Measurements from ENCODE around the gene ZNF319.
"Not testable (repeated sequence)": the region's sequence is repeated elsewhere in the genome, so short reads cannot be mapped to it uniquely, and the experiment has no call there.

Gene ZNF319

DNA sequence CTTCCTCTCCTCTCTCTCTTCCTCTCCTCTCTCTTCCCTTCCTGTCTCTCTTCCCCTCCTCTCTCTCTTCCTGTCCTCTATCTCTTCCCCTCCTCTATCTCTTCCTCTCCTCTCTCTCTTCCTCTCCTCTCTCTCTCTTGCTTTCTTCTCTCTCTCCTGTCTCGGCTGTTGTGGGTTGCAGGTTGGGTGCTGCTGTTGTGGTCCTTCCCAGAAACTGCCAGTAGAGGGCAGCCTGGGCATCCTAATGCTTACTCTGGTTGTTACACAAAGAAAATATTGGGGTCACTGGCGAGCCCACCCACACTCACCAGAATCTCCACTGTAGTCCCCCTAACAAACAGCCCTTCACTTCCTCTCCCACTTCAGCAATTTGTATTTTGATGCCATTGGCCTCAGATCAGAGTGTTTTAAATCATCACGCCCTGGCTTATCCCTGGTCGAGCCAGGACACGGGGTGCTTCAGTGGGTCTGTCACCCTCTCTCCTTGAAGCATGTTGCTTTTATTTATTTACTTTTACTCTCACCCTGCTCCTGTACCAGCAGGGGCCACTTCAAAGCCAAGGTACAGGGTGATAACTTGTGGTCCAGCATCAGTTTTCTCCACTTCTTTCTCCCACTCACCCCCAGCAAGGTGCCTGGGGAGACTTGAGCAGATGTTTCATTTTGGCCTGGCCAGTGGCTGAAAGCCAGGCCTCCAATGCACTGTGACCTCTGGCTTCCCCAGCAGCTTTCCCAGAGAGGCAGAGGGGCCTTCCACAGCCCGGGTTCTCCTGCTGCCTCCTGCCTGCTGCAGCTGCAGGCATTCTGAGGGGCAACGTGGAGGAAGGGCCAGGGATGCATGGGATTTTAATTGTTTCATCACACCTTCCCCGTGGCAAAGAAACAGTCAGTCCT, 20.4 kb upstream of the ZNF319 start:
- peak; percentile 55 to 74 (median 64) for DNase-seq

DNA sequence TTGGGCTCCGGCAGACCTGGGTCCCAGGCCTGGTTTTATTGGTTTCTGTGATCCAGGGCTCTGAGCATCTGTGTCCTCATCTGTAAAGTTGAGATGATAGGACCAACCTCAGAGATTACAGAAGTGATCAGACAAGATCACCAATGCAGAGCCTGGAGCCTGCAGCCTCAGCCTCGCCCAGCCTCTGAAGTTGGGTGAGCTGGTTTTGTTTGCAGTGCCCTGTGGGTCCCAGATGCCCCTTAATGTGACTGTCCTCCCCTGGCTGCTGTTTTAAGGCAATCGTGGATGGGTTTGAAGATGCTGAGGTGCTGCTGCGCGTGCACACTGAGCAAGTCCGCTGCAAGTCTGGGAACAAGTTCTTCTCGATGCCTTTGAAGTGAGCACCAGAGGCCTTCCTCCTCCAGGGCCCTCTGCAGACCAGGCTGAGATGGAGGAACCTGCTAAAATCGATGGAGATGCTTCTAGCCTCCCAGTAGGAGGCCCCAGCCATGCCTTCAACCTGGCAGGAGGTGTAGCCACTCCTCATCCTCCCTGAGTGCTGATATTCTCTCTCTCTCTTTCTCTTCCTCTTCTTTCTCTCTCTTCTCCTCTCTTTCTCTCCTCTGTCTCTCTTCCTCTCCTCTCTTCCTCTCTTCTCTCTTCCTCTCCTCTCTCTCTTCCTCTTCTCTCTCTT, 19.5 kb upstream of the ZNF319 start:
- no peak for DNase-seq

DNA sequence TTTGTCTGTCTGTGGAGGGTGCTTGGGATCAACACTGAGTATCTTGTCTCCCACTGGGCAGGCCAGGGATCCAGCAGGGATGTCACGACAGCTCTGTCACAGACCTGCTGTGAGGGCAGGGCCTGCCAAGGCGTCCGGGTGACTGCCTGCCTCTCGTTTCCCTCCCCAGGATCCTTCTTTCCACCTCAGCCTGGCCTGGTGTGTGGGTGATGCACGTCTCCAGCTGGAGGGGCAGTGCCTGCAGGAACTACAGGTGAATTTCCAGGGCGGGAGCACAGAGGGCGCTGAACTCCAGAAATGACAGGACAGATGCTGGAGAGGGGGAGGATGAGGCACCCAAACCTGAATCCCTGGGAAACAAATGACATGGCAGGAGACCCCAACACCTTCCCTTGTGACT, 18.3 kb upstream of the ZNF319 start:
- DNase-seq, result no peak

DNA sequence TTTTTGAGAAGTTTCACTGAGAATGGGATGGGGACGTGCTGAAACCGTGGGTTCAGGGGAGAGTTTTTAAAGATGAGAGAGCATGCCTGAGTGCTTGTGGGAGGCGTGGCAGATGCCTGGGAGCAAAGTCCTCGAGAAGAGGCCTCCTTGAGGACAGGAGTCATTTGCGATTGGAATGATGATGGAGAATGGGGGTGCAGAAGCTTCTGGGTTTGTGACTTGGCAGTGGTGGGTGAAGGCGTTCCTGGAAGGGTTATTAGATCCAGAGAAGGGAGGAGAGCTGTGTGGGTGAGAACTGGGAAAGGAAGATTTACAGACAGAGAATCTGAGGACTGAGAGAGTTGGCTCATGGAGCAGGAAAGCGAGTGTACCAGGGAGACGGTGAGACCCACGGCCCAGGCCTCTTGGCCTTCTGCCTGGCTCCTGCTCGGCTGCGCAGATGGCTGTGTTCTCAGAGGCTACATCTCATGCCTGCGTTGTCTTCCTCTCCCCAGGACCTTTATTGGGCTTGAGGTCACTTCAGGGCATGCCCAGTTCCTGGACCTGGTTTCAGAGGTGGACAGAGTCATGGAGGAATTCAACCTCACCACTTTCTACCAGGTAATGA, 16.5 kb upstream of the ZNF319 start:
- DNase-seq, result no peak

DNA sequence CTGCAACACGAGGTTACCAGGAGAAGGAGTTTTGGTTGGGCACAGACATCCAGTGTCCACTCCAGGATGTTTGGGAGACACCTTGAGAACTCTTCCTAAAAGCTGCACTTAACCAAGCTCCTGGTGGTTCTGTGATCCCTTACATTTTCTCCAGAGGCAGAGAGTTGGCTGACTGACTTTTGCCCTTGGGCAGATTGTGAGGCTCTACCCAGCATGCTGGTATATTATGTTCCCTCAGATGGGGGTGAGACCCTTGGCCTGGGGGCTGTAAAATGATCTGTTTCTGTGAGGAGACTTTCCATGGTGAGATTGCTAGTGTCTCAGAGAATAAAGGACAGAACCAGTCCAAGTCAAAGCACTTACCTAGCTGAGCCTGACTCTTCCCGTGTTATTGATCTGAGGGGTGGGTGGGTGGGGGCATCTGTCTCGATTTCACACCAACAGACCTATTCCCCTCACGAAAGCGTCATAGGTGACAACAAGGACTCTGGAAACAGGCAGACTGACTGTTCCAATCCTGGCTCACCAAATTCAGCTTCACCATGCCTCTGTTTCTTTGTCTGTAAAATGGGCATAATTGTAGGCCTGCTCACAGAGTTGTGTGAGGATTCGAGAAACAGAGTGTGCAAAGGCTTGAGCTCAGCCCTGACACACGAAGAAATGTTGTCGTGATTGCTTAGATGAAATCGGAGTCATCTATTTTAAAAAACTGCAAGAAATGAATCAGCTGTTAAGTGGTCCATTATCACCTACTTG, 12.9 kb upstream of the ZNF319 start:
- no peak for DNase-seq

DNA sequence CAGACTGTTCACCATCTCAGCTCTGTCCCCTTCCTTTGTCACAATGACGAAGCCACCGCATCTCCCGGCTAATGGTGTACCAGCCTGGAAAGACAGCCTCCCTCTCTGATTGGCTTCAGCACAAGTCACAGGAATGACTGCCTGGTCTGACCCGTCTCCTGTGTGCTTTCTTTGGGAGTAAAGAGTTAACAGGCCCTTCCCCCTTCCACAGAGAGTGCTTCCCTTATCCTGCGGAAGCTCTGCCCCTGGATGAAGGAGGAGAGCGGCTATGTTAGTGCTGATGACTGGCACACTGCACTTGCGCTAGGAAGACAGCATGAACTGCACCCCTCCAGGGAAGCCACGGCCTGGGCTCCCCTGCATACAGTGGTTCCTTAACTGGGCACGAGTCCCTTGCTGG, 12.0 kb upstream of the ZNF319 start:
- no peak for DNase-seq

DNA sequence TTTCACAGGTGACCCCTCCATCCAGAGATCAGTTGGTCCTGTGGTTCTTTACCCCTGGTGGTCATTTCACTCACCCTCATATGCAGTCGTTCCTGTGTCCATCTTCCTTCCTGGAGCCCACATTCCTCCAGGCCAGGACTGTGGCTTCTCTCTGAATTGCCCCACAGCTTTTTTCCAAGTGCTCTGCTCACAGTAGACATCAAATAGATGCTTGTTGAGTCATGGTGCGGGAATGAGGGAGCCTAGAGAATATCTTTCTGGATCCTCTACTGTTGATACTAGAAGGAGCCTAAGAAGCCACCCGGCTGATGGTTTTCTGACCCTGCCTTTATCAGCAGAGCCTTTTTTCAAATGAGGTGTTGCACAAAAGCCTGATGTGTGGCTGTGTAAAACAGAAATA, 11.2 kb upstream of the ZNF319 start:
- no peak for DNase-seq

DNA sequence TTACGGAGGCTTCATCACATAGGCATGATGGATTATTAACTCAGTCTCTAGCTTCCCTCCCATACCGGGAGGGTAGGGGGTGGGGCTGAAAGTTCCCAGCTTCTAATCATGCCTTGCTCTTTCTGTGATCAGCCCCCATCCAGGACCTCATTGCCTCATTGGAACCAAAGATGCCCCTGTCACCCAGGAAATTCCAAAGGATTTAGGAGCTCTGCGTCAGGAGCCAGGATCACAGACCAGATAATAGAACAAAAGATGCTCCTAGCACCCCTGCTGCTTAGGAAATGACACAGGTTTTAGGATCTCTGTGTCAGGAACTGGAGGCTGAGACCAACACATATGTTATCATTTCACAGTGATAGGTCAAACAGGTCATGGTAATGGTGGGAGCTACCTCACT, 10.4 kb upstream of the ZNF319 start:
- no peak for DNase-seq

DNA sequence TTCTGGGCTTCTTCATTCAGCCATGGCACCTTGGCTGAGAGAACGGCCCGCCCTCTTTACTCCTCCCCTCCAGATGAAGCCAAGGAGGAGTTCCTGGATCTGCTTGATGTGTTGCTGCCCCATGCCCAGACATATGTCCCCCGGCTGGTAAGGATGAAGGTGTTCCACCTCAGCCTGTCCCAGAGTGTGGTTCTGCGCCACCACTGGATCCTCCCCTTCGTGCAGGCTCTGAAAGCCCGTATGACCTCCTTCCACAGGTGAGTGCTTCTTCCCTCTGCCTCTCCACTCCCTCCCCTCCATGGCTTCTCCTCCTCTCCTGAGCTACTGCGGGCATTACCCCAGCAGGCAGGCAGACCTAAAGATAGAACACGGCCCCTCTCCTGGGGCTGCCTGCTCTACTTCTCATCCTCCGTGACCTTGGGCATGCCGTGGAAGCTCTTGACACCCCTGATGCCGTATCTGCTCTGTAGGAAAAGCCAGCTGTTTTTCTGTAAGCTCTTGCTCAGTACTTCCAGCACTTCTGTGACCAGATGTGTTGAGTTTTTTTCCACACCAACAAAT, 9.5 kb upstream of the ZNF319 start:
- DNase-seq, result no peak

DNA sequence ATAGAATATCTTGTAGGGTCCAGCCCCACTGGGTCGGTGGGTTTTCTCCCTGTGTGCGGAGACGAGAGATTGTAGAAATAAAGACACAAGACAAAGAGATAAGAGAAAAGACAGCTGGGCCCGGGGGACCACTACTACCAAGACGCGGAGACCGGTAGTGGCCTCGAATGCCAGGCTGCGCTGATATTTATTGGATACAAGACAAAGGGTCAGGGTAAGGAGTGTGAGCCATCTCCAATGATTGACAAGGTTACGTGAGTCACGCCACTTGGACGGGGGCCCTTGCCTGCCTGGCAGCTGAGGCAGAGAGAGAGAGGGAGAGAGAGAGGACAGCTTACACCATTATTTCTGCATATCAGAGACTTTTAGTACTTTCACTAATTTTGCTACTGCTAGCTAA, 4.3 kb upstream of the ZNF319 start:
- DNase-seq, result not testable (repeated sequence)

DNA sequence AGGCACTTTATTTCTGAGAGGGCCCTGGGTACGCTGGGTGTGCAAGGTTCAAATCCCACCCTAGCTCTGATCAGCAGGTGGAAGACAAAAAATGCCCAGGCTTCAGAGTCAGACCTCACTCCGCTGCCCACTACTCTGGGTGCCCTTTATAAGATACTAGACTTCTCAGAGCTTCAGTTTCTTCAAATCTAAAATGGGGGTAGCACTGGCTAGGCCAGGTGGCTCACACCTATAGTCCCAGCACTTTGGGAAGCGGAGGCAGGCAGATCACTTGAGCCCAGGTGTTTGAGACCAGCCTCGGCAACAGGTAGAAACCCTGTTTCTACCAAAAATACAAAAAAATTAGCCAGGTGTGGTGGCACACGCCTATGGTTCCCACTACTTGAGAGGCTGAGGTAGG, 2.5 kb upstream of the ZNF319 start:
- DNase-seq, result no peak

DNA sequence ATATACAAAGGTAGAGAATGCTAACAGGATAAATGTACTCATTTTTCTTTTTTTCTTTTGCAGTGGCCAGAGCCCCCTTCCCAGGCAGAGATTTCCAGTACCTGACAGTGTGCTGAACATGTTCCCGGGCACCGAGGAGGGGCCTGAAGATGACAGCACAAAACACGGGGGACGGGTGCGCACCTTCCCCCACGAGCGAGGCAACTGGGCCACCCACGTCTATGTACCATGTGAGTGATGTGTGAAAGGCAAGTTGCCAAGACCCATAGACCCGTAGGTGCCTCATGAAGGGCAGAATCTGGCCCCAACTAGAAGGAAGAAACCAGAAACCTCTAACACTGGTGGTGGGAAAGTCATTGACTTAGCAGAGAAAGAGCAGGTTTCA, 1.9 kb upstream of the ZNF319 start:
- DNase-seq, result no peak

DNA sequence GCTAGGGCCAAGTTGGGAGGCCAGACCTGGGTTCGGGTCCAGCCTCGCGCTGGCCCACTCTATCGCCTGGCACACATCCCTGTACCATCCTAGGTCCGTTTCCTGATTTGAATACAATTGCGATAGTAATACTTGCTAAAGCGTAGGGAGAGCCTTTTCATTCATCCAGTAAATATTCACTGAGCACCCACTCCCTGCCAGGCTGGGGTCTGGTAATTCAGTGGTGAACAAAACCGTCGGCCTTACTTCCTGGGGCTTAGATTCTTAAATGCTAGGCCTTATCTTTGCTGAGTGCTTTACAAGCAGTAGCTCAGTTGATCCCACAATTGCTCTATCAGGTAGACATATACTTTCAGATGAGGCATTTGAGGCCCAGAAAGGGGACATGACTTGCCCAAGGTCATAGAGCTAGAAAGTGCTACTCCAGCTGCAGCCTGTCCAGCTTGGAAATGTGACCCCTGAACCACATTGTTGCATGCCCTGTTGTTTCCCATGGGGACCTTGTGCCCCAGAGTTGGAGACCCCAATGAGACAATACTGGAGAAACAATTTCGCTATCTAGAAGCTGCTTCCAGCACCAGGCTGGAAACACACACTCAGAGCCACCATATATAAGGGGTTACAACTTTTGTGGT, 1.4 kb upstream of the ZNF319 start:
- no peak for DNase-seq

DNA sequence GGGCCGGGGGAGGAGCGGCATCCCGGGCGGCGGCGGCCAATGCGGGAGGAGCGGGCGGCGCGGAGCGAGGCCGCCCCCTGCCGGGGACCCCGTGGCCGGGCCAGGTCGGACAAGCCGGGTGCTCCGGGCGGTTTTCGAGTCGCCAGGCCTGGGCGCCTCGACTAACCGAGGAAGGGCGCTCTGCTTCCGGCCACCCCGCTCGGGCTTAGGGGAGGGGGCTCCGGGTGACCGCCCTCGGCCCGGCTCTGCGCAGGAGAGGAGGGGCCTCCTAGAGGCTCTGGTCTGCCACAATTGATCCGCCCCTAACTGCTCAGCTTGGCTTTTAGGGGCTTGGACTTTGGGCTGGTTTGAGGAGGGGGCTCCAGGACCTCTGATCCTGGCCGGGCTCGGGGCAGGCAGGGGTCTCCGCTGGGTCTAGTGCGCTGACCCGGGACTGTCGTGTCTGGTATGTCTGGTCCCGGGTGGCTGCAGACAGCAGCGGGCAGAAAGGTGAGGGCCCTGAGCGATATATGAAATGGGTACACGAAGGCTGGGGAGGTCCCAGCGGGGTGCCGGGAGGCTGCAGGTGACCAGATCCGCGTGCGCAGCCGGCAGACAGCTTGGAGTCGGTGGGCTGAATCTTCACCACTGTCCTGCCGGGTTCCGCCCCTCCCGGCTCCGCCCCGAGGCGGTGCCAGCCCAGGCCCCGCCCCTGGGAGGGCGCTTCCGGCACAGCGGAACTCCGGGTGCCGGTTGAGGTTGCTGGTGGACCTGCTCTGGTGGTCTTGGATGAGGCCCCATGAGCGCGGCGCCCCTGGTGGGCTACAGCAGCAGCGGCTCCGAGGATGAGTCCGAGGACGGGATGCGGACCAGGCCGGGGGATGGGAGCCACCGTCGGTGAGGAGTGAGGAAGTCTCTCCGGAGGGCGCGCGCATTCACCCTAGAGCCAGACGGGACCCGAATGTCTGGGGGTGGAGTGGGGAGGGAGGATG, 519 bp upstream of the ZNF319 start, which contains the start of gene USB1:
Gene USB1 (plus strand): TSS at position 702 of the 971 bp plus-strand sequence. CDS start 77 bp downstream, at position 779.
- peak; percentile 87 to 95 (median 92) for DNase-seq

DNA sequence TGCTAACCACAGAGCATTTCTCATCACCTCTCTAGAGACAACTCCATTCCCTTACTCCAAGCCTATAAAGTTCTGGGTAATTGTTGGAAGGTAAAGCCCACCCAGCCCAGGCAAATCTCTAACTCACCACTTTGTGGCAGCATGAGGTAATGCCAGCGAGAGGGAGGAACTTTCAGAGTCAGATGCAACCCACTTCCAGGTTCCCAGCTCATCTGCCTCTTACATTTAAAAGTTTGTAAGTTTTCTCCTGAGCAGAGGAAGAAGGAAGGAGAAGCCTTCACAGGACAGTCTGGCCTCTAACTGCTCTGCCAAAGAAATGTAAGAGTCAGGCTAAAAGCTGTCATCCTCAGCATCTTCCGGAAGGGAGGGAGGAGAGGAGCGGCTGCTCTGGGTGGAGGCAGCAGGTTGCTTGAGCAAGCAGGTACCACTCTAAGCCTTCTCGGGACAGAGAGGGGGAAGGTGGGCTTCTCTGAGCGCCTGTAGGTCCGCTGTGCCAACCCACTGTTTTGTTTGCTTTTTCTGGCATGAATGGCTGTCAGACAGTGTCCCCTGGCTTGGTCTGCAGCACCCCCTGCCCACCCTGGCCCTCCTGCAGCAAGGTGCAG, 1.0 kb downstream of the ZNF319 start:
- DNase-seq, result peak; percentile 48 to 63 (median 60)

DNA sequence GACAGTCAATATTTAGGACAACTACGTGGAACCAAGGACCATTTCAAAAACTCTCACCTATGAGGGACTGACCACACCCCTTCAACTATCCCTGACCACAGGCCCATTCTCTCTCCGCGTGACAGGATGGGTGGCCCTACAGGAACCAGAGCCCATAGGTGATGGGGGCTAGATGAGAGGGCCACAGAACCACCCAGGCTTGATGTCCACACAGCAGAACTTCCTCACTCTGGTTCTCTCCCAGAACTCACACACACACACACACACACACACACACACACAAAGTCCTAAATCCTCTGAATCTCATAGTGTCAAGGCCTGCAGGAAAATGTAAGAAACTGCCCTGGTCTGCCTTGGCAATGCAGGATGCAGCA, 1.5 kb downstream of the ZNF319 start:
- peak in 2 of 4 experiments; percentile 19 to 27 for DNase-seq

DNA sequence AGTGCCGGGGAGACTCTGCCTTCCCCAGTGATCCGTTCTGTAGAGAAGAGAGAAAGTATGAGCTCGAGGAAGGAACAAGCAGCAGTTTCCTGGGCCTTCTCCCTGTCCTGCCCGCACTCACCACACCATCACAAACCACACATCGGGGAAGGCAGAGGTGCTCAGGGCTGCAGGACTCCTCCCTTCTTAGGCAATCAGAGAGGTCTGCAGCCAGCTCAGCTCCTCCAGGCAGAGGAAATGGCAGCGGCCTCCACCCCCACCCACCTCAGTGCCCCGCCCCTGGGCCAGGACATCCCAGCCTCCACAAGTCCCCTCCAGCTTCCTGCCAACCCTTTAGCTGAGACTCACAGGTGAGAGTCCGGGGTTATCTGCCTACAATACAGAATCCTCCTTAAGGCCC, 2.0 kb downstream of the ZNF319 start:
- peak; percentile 8 to 59 (median 42) for DNase-seq

DNA sequence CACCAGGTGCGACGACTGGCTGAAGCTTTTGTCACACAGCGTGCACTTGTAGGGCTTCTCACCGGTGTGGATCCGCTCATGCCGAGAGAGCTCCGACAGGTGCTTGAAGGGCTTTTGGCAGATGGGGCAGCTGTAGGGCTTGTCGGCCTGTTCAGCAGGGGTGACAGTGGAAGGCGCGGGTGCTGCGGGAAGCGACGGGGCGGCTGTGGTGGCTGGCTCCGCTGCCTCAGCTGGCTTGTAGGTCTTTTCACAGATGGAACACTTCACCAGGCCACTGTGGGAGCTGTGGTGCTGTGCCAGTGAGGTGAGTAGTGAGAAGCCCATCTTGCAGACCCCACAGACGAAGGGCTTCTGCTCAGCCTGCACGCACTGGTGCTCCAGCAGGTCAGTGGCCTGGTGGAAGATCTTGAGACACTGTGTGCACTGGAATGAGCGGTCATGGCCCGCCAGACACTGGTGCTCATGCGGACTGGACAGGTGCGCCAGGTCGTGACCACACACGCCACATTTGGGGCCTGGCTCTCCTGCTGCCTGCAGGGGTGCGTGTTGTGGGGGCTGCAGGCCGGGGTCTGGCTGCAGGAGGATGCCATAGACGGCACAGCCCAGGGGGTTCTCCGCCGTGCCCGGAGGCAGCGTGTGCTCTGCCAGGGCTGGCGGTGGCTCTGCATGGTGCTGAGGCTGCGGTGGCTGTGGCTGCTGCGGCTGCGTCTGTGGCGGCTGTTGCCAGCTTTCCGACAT, 2.8 kb downstream of the ZNF319 start:
- DNase-seq, result no peak

DNA sequence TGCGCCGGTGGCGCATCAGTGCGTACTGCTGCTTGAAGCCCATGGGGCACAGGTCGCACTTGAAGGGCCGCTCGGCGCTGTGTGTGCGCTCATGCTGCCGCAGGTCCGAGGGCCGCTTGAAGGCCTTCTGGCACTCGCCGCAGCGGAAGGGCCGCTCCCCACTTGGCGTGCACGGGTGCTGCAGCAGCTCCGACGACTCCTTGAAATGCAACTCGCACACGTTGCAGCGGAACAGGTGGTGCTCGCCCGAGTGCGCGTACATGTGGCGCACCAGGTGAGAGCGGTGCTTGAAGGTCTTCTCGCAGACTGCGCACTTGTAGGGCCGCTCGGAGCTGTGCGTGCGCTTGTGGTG, 3.3 kb downstream of the ZNF319 start:
- DNase-seq, result no peak
